Activated naive CD8-positive, alpha-beta T cell treated with anti-CD3 and anti-CD28 coated beads, Interleukin-2, amount 10 ng/mL, durations not matched to agents 7 days and 5 days (primary cell): ENCODE data around the gene SHISA5. TPM values are rescaled to one million over a fixed set of nuclear protein-coding genes. Genes with fewer than 3 reads are reported as not detected.
A peak's percentile ranks its signal among the peaks of the same experiment; 100 is the strongest.

Source experiments
- ATAC-seq: fragments of 150-1000 bp; cut with Tn5 transposase; one replicate; pipeline ENCODE4 v1.10.0; 2021; ENCODE audit warnings: low read depth, moderate library complexity
- POLR2A ChIA-PET: fragments of 350-600 bp; sonication (Branson Sonifier 250); formaldehyde crosslinking; loops from one replicate; lab custom pipeline; 2021; ENCODE audit warnings: antibody characterized with exemption; lab: Charles Lee
- DNase-seq: peaks from one replicate; pipeline ENCODE4 v3.0.0; 2021
- H3K27ac Mint-ChIP-seq: one replicate; pipeline ENCODE4 v1.8.0; 2022; ENCODE audit warnings: mild to moderate bottlenecking, mixed read lengths
- H3K27me3 Mint-ChIP-seq: one replicate; pipeline ENCODE4 v1.8.0; 2022; ENCODE audit warnings: mild to moderate bottlenecking, moderate library complexity, mixed read lengths
- H3K36me3 Mint-ChIP-seq: one replicate; pipeline ENCODE4 v1.8.0; 2021; ENCODE audit warnings: mild to moderate bottlenecking, mixed read lengths
- H3K4me1 Mint-ChIP-seq: one replicate; pipeline ENCODE4 v1.8.0; 2021; ENCODE audit warnings: mixed read lengths
- H3K4me3 Mint-ChIP-seq: one replicate; pipeline ENCODE4 v1.8.0; 2022; ENCODE audit warnings: mild to moderate bottlenecking, moderate library complexity, mixed read lengths
- H3K9me3 Mint-ChIP-seq: one replicate; pipeline ENCODE4 v1.8.0; 2021; ENCODE audit warnings: mixed read lengths
- total RNA-seq, 2 experiments: library from RNA; stranded (reverse); gene quantifications; one replicate each; pipeline ENCODE4 v1.2.3, GENCODE V29; 2021

Gene SHISA5
- total RNA-seq, 2 experiments from 2014 or later: 215 to 224 TPM

DNA sequence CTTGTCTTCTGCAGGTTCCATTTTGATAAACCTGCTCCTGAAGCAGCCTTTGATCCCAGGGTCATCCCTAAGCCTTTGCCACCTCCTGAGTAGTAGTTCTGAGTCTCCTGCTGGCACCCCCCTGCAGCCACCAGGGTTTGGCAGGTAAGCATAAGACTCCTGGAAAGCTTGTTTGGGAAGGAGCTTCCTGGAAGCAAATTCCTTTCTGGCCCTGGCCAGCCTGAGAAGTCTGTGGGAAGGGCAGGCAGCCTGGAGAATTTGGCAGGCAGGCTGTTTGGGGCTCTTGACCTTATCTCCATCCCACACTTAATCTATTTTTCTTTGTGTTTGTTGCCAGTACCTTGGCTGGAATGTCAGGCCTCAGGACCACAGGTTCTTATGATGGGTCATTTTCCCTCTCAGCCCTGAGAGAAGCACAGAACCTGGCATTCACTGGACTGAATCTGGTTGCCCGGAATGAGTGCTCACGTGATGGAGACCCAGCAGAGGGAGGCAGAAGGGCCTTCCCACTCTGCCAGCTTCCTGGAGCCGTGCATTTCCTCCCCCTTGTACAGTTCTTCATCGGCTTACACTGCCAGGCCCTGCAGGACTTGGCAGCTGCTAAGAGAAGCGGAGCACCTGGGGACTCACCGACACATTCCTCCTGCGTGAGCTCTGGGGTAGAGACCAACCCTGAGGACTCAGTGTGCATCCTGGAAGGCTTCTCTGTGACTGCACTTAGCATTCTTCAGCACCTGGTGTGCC, 44.0 kb downstream of the SHISA5 start:
- Mint-ChIP-seq H3K27ac (peak overlapping the region; percentile 67), H3K36me3 (peaks cover 18% of the 10 kb centered on the region), H3K27me3 (no peaks in the 10 kb centered on the region), H3K4me1 (peaks cover 17% of the 10 kb centered on the region), H3K4me3 (no peak overlapping the region), H3K9me3 (no peaks in the 10 kb centered on the region)
- ATAC-seq (no peak), DNase-seq (peak; percentile 14)
- POLR2A ChIA-PET: interaction anchor here (1.5 kb wide), 1 partner anchor 21 kb away, joined by 7 read pairs; the partner anchor contains the start of gene CCDC51

DNA sequence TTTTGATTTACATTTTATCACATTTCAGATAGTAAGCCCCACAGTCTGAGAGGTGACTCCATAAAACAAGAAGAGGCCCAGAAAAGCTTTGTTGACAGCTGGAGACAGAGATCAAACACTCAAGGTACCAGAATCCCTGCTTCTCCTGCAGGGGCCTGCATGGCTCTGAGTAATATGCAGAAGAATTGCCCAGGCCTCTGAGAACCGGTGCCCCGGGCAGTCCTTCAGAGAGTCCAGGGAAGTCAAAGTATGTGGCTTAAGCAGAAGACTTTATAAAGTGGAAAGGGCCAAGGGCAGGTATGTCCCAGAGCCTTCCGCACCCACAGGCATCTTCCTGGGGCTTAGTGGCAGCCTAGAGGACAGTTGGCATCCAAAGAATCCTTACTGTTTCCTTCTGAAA, 44.6 kb downstream of the SHISA5 start:
- no peak overlapping the region for H3K4me3 Mint-ChIP-seq
- no peaks in the 10 kb centered on the region for H3K9me3 Mint-ChIP-seq
- no peaks in the 10 kb centered on the region for H3K27me3 Mint-ChIP-seq
- peaks cover 21% of the 10 kb centered on the region for H3K36me3 Mint-ChIP-seq
- ATAC-seq (no peak), DNase-seq (no peak)
- no peak overlapping the region for H3K27ac Mint-ChIP-seq
- H3K4me1 Mint-ChIP-seq: peaks cover 17% of the 10 kb centered on the region
- POLR2A ChIA-PET: no interaction called here

DNA sequence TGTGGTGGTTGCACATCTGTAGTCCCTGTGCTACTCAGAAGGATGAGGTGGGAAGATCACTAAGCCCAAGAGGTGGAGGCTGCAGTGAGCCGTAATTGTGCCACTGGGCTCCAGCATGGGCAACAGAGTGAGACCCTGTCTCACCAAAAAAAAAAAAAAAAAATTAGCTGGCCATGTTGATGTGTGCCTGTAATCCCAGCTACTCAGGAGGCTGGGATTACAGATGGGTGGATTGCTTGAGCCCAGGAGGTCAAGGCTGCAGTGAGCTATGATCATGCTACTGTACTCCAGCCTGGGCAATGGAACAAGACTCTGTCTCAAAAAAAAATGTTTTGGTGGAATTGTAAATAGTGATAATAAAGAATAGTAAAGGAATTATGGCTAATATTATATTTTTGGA, 47.5 kb downstream of the SHISA5 start:
- ATAC-seq (no peak), DNase-seq (no peak)
- no peaks in the 10 kb centered on the region for H3K27me3 Mint-ChIP-seq
- H3K4me1 Mint-ChIP-seq: peaks cover 18% of the 10 kb centered on the region
- H3K36me3 Mint-ChIP-seq: peaks cover 26% of the 10 kb centered on the region
- H3K4me3 Mint-ChIP-seq: no peak overlapping the region
- H3K9me3 Mint-ChIP-seq: no peaks in the 10 kb centered on the region
- POLR2A ChIA-PET: interaction anchor here (1.1 to 2.3 kb wide), 3 partner anchors 9 to 17 kb away, joined by 4 to 13 read pairs (median 7); partner anchors contain the start of genes ATRIP, CCDC51 and TMA7
- no peak overlapping the region for H3K27ac Mint-ChIP-seq

DNA sequence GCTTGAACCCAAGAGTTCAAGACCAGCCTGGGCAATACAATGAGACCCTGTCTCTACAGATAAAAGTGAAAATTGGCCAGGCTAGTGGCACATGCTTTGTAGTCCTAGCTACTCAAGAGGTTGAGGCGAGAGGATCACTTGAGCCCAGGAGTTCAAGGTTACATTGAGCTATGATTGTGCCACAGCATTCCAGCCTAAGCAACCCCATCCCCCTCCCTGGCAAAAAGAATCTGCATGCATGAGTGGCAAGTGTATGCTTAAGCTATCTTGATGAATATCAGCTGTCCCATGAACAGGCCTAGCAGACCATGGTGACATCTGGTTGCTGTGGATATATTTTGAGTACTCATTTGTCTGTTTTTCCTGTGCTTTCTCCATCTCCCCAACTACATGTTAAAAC, 52.7 kb downstream of the SHISA5 start:
- H3K9me3 Mint-ChIP-seq: no peaks in the 10 kb centered on the region
- POLR2A ChIA-PET: no interaction called here
- ATAC-seq (no peak), DNase-seq (peak; percentile 2)
- H3K27ac Mint-ChIP-seq: no peak overlapping the region
- no peak overlapping the region for H3K4me3 Mint-ChIP-seq
- H3K4me1 Mint-ChIP-seq: peaks cover 17% of the 10 kb centered on the region
- no peaks in the 10 kb centered on the region for H3K27me3 Mint-ChIP-seq
- peaks cover 24% of the 10 kb centered on the region for H3K36me3 Mint-ChIP-seq

DNA sequence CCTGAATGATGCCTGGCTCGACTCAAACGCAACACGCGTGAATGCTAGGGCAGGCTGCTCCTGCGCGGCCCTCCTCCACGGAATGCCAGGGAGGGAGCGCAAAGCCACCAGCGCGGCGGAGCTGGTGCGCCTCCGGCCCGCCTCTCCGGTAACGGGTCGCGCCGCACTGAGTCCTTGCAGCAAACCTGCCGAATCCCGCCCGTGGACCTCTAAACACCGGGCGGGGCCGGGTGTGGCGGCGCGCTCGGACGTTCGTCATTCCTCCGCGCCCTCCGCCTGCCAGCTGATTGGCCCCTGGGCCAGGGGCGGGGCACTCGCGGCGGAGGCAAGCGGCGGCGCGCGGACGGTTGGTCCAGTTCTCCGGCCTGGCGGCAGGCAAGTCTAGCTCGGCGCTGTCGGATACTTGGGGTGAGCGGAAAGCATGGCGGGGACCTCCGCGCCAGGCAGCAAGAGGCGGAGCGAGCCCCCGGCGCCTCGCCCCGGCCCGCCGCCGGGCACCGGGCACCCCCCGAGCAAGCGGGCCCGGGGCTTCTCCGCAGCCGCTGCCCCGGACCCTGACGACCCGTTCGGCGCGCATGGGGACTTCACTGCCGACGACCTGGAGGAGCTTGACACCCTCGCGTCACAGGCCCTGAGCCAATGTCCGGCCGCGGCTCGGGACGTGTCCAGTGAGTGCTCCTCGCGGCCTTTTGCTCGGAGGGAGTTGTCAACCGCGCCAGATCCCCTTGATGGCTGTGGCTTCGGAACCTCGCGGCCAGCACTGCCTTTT, 57.4 kb downstream of the SHISA5 start, which contains the start of gene ATRIP:
Gene ATRIP (plus strand): TSS at position 313 of the 769 bp plus-strand sequence. CDS start 109 bp downstream, at position 422.
- Mint-ChIP-seq H3K36me3 (peaks cover 16% of the 10 kb centered on the region), H3K27ac (peak within 1 kb of the TSS; percentile 95), H3K4me1 (peaks cover 36% of the 10 kb centered on the region), H3K27me3 (no peaks in the 10 kb centered on the region), H3K9me3 (no peaks in the 10 kb centered on the region), H3K4me3 (peak within 1 kb of the TSS; percentile 95)
- peak; percentile 97 for ATAC-seq
- POLR2A ChIA-PET: interaction anchor here (0.6 to 5.0 kb wide), 19 partner anchors 10 to 206 kb away, joined by 3 to 57 read pairs (median 5); partner anchors contain the start of genes PFKFB4, SHISA5 and ZNF589
- peak; percentile 95 for DNase-seq

DNA sequence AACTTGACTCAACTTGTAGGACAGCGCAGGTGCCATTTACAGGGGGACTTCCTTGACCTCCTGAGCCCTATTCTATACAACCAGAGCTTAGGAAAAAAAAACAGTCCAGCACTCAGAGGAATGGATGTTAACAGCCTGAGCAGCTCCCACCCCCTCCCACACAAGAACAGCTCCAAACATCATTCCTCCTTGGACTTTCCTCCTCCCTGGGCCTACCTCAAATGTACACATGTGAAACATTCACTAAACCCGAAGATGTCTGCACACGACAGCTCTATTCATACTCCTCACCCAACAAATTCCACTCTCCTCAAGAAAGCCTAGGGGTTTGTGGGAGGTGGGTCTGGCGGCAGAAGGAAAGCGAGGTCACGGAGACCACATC, 57.9 kb downstream of the SHISA5 start:
- peak overlapping the region; percentile 95 for H3K27ac Mint-ChIP-seq
- H3K4me1 Mint-ChIP-seq: peaks cover 38% of the 10 kb centered on the region
- H3K36me3 Mint-ChIP-seq: peaks cover 17% of the 10 kb centered on the region
- DNase-seq (no peak), ATAC-seq (no peak)
- POLR2A ChIA-PET: interaction anchor here (0.6 to 5.0 kb wide), 21 partner anchors 10 to 205 kb away, joined by 3 to 57 read pairs (median 5); partner anchors contain the start of genes PFKFB4, SHISA5 and ZNF589
- no peaks in the 10 kb centered on the region for H3K9me3 Mint-ChIP-seq
- peak overlapping the region; percentile 95 for H3K4me3 Mint-ChIP-seq
- no peaks in the 10 kb centered on the region for H3K27me3 Mint-ChIP-seq

DNA sequence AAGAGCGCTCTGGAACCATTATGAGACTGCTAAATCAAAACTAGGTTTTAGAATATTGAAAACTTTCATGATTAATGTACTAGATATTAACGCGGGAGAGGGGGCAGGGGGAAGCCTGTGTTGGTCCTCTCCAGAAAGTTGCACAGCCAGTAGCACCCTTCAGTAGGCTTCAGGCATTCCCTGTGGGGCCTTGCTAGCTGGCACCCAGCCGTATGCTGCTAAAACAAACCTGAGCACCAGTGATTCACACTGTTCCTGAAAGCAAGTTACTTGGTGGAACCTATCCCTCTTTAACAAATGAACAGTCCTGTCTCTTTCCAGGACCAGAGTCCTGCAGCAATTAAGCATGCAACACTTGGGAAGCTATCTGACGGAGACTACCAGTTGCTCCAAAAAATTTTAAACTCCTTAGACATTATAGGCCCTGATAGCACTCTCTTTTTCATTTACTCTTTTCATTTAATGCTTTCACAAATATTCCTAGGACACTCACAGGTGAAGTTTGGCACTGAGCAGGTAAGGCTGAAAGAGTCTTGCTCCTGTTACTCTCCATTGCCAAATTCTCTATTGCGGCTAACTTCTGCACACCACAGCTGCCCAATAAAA, 58.6 kb downstream of the SHISA5 start:
- peaks cover 38% of the 10 kb centered on the region for H3K4me1 Mint-ChIP-seq
- peaks cover 19% of the 10 kb centered on the region for H3K36me3 Mint-ChIP-seq
- peak overlapping the region; percentile 95 for H3K27ac Mint-ChIP-seq
- H3K9me3 Mint-ChIP-seq: no peaks in the 10 kb centered on the region
- no peak for DNase-seq
- POLR2A ChIA-PET: interaction anchor here (0.6 to 5.0 kb wide), 11 partner anchors 10 to 177 kb away, joined by 3 to 57 read pairs (median 5); a partner anchor contains a TSS
- H3K27me3 Mint-ChIP-seq: no peaks in the 10 kb centered on the region
- H3K4me3 Mint-ChIP-seq: peak overlapping the region; percentile 95
- ATAC-seq: no peak

DNA sequence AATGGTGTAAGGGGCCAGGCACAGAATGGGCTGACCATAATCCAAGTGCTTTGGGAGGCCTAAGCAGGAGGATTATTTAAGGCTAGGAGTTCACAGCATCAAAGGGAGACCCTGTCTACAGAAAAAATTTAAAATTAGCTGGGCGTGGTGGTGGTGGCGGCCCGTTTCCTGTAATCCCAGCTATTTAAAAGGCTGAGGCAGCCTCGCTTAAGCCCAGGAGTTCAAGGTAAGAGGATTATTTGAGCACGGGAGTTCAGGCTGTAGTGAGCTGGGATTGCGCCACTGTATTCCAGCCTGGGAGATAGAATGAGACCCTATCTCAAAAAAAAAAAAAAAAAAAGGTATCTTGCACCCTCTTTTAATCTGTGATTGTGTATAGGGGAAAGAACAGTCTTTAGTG, 62.0 kb downstream of the SHISA5 start:
- no peak for ATAC-seq
- DNase-seq: peak; percentile 4
- POLR2A ChIA-PET: interaction anchor here (1.2 to 3.4 kb wide), 3 partner anchors 22 to 62 kb away, joined by 3 to 18 read pairs (median 3); no protein-coding TSS in a partner anchor
- peaks cover 40% of the 10 kb centered on the region for H3K4me1 Mint-ChIP-seq
- no peaks in the 10 kb centered on the region for H3K27me3 Mint-ChIP-seq
- peak overlapping the region; percentile 99 for H3K4me3 Mint-ChIP-seq
- no peaks in the 10 kb centered on the region for H3K9me3 Mint-ChIP-seq
- no peak overlapping the region for H3K27ac Mint-ChIP-seq
- peaks cover 10% of the 10 kb centered on the region for H3K36me3 Mint-ChIP-seq

DNA sequence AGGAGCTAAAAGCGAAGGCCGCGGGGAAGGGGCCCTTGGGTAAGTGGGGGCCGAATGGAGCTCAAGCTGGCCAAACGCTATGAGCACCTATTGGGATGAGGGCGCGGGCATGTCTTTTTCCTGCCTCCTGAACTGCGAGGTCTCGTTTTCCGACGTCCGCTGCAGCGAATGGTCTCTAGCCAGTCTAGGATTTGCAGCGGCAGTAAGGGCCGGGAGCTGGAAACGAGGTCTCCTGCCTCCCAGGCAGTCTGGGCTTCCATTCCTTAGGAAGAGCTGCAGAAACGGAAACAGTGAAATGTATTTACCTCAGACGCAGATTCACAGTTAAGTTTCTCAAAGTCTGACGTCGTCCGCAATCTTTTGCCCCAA, 63.4 kb downstream of the SHISA5 start:
- H3K4me3 Mint-ChIP-seq: peak overlapping the region; percentile 99
- POLR2A ChIA-PET: interaction anchor here (1.1 to 3.4 kb wide), 11 partner anchors 17 to 200 kb away, joined by 4 to 36 read pairs (median 12); partner anchors contain the start of genes NME6, SHISA5 and ZNF589

DNA sequence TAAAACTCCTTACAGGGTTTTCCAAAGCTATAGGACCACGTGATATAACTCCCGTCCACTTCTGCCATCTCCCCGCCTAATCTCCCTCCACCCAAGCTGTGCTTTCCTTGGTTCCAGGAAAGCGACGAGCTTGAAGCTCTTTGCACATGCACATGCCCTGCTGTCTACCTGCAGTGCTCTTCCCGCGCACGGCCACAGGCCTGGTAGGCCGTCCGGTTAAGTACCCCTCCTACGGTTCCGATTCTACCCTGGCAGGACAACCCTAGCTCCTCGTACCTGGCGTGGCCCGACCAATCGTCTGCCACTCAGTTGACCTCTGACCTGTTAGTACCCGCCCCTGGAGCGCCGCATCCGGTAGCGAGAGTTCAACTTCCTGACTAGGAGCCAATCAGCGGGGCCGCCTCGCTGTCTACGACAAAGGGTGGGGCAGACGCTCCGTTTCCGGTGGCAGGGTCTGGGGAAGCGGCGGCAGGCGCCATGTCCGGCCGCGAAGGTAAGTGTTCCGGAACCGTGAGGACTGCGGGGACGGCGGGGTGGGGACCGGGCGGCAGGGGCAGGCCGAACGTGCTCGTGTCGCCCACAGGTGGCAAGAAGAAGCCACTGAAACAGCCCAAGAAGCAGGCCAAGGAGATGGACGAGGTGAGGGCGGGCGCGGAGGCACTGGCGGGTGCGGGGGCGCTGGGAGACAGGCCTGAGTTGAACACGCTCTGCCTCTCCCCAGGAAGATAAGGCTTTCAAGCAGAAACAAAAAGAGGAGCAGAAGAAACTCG, 64.0 kb downstream of the SHISA5 start, which contains the start of the genes CCDC51 and TMA7:
Gene CCDC51 (minus strand): TSS at position 300 of the 770 bp plus-strand sequence. CDS start 4,991 bp downstream, outside the sequence.
Gene TMA7 (plus strand): TSS at position 438 of the 770 bp plus-strand sequence. CDS start 40 bp downstream, at position 478.
- peak; percentile 92 for ATAC-seq
- Mint-ChIP-seq H3K27ac (peak within 1 kb of the TSS; percentile 97), H3K36me3 (peaks cover 10% of the 10 kb centered on the region), H3K9me3 (no peaks in the 10 kb centered on the region), H3K4me3 (peak within 1 kb of the TSS; percentile 99), H3K4me1 (peaks cover 33% of the 10 kb centered on the region), H3K27me3 (no peaks in the 10 kb centered on the region)
- peak; percentile 95 for DNase-seq
- POLR2A ChIA-PET: interaction anchor here (0.5 to 3.4 kb wide), 26 partner anchors 10 to 358 kb away, joined by 3 to 36 read pairs (median 6); partner anchors contain the start of genes NME6, PFKFB4, PLXNB1 and SHISA5

More for the DNA sequence above, 63.4 kb downstream of the SHISA5 start:
- ATAC-seq: peak; percentile 4
- peak overlapping the region; percentile 97 for H3K27ac Mint-ChIP-seq
- no peak for DNase-seq
- H3K36me3 Mint-ChIP-seq: peaks cover 10% of the 10 kb centered on the region
- H3K4me1 Mint-ChIP-seq: peaks cover 33% of the 10 kb centered on the region
- no peaks in the 10 kb centered on the region for H3K9me3 Mint-ChIP-seq
- no peaks in the 10 kb centered on the region for H3K27me3 Mint-ChIP-seq

DNA sequence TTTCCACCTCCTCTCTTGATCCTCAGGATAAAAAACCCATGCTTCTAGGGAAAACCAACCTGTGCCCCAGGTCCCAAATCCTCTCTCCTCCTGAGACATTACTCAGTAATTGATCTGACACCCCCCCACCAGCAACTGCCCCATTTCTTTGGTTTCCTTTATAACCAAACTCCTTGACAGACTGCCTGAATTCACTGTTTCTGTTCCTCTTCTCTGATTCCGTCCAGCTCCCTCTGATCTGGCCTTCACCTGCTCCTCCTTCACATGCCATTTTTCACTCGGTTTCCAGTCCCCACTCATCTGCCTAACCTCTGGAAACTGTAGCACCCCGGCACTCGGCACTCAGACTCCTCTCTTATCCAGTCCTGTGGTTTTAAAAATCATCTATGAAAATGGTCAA, 66.2 kb downstream of the SHISA5 start:
- H3K36me3 Mint-ChIP-seq: peaks cover 10% of the 10 kb centered on the region
- no peaks in the 10 kb centered on the region for H3K27me3 Mint-ChIP-seq
- no peak for ATAC-seq
- peaks cover 40% of the 10 kb centered on the region for H3K4me1 Mint-ChIP-seq
- POLR2A ChIA-PET: no interaction called here
- no peak overlapping the region for H3K4me3 Mint-ChIP-seq
- peak overlapping the region; percentile 55 for H3K27ac Mint-ChIP-seq
- no peaks in the 10 kb centered on the region for H3K9me3 Mint-ChIP-seq
- peak; percentile 2 for DNase-seq

DNA sequence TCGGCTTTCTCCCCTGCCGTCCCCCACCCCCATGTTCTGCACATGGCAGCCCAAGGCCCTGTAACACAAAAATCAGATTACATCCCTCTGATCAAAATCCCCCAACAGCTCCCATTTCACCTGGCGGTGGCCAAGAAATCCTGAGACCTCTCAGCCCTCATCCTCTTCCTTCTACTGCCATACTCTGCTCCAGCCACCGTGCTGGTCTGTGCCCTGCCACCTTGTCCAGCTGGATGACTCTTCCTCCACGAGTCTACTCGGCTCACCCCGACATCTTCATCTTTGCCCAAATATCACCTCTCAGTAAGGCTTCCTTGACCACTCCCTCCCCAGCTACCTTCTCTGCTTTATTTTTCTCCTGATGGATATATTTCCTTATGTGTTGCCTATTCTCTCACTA, 67.1 kb downstream of the SHISA5 start:
- H3K4me3 Mint-ChIP-seq: no peak overlapping the region
- no peaks in the 10 kb centered on the region for H3K9me3 Mint-ChIP-seq
- H3K36me3 Mint-ChIP-seq: peaks cover 10% of the 10 kb centered on the region
- no peak overlapping the region for H3K27ac Mint-ChIP-seq
- POLR2A ChIA-PET: interaction anchor here (1.5 to 1.8 kb wide), 4 partner anchors 10 to 198 kb away, joined by 4 to 9 read pairs (median 6); partner anchors contain the start of genes ATRIP and SLC26A6
- no peaks in the 10 kb centered on the region for H3K27me3 Mint-ChIP-seq
- peaks cover 34% of the 10 kb centered on the region for H3K4me1 Mint-ChIP-seq
- ATAC-seq: no peak
- peak; percentile 24 for DNase-seq
